Neutrophil (primary cell): Measurements from ENCODE around the gene MON1B.

Experiments
- H3K27ac ChIP-seq: fragments of 200-600 bp; sonication (generic); 2 replicates; pipeline ENCODE4 v1.5.1; 2016; ENCODE audit warnings: mild to moderate bottlenecking, moderate library complexity
- H3K27me3 ChIP-seq: fragments of 200-600 bp; sonication (generic); 2 replicates; pipeline ENCODE4 v1.6.0; 2016; ENCODE audit warnings: mild to moderate bottlenecking
- H3K36me3 ChIP-seq: fragments of 200-600 bp; sonication (generic); 2 replicates; pipeline ENCODE4 v1.5.1; 2017
- H3K4me1 ChIP-seq, 2 experiments: fragments of 200-600 bp in 1 of 2; sonication (generic) in 1 of 2; 1 replicate in 1 of 2; 2 replicates in 1 of 2; pipeline versions ENCODE4 v1.5.1 to v1.6.1; 2013 to 2016; ENCODE audit warnings: low read depth in 1 of 2, low read length in 1 of 2, mild to moderate bottlenecking in 1 of 2, moderate library complexity in 1 of 2; ENCODE audit not compliant: control insufficient read depth in 1 of 2, insufficient read depth in 1 of 2
- H3K4me3 ChIP-seq, 2 experiments: fragments of 200-600 bp in 1 of 2; sonication (generic) in 1 of 2; 1 replicate in 1 of 2; 2 replicates in 1 of 2; pipeline ENCODE4 v1.5.1; 2013 to 2016; ENCODE audit warnings: low read depth in 1 of 2, low read length in 1 of 2, mild to moderate bottlenecking in 1 of 2, moderate library complexity in 1 of 2
- H3K9me3 ChIP-seq: fragments of 200-600 bp; sonication (generic); 2 replicates; pipeline ENCODE4 v1.5.1; 2016
- TF ChIP-seq, protein P1 (sequence below): fragments of 200-600 bp; sonication (generic); IDR thresholded peaks from 2 replicates; pipeline ENCODE4 v1.5.1; 2016; ENCODE audit warnings: antibody characterized with exemption

Gene MON1B

DNA sequence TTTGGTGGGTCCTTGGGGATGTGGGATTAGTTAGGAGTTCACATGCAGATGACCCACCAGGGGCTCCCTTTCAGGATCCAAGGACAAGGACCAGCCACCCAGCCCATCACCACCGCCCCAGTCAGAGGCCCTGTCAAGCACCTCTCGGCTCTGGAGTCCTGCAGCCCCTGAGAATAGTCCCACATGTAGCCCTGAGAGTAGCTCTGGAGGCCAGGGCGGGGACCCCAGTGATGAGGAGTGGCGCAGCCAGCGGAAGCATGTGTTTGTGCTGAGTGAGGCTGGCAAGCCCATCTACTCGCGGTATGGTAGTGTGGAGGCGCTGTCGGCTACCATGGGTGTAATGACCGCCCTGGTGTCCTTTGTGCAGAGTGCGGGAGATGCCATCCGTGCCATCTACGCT, 2.4 kb downstream of the MON1B start:
- no peak overlapping the region for H3K4me3 ChIP-seq
- TF ChIP-seq, protein P1, sequence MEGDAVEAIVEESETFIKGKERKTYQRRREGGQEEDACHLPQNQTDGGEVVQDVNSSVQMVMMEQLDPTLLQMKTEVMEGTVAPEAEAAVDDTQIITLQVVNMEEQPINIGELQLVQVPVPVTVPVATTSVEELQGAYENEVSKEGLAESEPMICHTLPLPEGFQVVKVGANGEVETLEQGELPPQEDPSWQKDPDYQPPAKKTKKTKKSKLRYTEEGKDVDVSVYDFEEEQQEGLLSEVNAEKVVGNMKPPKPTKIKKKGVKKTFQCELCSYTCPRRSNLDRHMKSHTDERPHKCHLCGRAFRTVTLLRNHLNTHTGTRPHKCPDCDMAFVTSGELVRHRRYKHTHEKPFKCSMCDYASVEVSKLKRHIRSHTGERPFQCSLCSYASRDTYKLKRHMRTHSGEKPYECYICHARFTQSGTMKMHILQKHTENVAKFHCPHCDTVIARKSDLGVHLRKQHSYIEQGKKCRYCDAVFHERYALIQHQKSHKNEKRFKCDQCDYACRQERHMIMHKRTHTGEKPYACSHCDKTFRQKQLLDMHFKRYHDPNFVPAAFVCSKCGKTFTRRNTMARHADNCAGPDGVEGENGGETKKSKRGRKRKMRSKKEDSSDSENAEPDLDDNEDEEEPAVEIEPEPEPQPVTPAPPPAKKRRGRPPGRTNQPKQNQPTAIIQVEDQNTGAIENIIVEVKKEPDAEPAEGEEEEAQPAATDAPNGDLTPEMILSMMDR: no peak

DNA sequence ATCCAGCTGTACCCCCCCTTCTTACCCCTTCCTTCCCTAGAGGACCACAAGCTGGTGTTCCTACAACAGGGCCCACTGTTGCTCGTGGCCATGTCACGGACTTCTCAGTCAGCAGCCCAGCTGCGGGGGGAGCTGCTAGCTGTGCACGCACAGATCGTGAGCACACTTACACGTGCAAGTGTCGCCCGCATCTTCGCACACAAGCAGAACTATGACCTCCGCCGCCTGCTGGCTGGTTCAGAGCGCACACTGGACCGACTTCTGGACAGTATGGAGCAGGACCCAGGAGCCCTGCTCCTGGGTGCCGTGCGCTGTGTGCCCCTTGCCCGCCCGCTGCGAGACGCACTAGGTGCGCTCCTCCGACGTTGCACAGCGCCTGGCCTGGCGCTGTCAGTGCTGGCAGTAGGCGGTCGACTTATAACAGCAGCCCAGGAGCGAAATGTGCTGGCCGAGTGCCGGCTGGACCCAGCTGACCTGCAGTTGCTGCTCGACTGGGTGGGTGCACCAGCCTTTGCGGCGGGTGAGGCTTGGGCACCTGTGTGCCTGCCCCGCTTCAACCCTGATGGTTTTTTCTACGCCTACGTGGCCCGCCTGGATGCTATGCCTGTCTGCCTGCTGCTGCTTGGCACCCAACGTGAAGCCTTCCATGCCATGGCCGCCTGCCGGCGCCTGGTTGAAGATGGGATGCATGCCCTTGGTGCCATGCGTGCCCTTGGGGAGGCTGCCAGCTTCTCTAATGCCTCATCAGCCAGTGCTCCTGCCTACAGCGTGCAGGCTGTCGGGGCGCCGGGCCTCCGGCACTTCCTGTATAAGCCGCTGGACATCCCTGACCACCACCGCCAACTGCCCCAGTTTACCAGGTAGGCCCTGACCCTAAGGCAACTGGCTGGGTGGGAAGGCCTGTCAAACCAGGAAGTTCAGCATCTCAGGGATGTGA, 3.6 kb downstream of the MON1B start:
- H3K27me3 ChIP-seq: peaks cover under 1% of the 10 kb centered on the region
- H3K27ac ChIP-seq: no peak overlapping the region
- TF ChIP-seq, protein P1: no peak
- no peak overlapping the region for H3K4me3 ChIP-seq
- peaks cover 75% of the 10 kb centered on the region for H3K36me3 ChIP-seq
- H3K9me3 ChIP-seq: no peaks in the 10 kb centered on the region
- peaks cover 21 to 23% of the 10 kb centered on the region in 2 experiments for H3K4me1 ChIP-seq

More for the DNA sequence above, 2.4 kb downstream of the MON1B start:
- Histone ChIP-seq H3K27me3 (peaks cover 12% of the 10 kb centered on the region), H3K36me3 (peaks cover 63% of the 10 kb centered on the region), H3K9me3 (no peaks in the 10 kb centered on the region), H3K27ac (no peak overlapping the region), H3K4me1 (peaks cover 21 to 23% of the 10 kb centered on the region in 2 experiments)

DNA sequence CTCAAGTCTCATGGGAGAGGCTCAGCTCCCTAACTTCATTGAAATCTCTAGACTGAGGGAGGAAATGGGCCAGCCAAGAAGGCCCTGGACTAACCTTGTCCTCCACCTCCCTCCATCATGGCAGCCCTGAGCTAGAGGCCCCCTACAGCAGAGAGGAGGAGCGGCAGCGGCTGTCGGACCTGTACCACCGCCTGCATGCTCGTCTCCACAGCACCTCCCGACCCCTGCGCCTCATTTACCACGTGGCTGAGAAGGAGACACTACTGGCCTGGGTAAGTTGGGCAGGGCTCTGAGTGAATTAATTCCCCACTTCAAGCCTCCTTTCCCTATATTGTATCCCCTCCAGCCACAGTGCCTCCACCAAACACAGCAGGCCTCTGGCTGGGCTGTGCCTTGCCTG, 4.4 kb downstream of the MON1B start:
- H3K9me3 ChIP-seq: no peaks in the 10 kb centered on the region
- no peak overlapping the region for H3K4me3 ChIP-seq
- TF ChIP-seq, protein P1: no peak
- peaks cover 83% of the 10 kb centered on the region for H3K36me3 ChIP-seq
- no peaks in the 10 kb centered on the region for H3K27me3 ChIP-seq
- H3K4me1 ChIP-seq: peaks cover 15 to 17% of the 10 kb centered on the region in 2 experiments
- no peak overlapping the region for H3K27ac ChIP-seq

DNA sequence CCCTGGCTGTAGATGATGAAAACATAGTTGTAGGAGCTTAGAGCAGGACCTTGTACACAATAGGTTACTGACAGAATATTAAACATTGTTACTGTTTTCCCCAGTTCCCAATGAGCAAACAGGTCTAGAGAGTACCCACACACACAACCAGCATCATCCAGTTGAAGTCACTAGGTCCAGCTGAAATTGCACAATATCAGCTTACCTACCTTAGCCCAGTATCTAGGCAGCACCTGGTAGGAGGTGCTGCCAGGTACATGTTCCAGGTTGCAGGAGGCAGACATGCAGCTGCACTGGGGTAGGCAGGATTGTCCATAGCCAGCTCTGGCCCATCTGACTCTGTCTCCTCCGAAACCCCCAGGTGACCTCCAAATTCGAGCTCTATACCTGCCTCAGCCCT, 6.8 kb downstream of the MON1B start:
- peaks cover 87% of the 10 kb centered on the region for H3K36me3 ChIP-seq
- H3K9me3 ChIP-seq: no peaks in the 10 kb centered on the region
- H3K27ac ChIP-seq: no peak overlapping the region
- H3K4me3 ChIP-seq: no peak overlapping the region
- peaks cover 0 to 2% of the 10 kb centered on the region in 2 experiments for H3K4me1 ChIP-seq
- TF ChIP-seq, protein P1: no peak
- no peaks in the 10 kb centered on the region for H3K27me3 ChIP-seq

DNA sequence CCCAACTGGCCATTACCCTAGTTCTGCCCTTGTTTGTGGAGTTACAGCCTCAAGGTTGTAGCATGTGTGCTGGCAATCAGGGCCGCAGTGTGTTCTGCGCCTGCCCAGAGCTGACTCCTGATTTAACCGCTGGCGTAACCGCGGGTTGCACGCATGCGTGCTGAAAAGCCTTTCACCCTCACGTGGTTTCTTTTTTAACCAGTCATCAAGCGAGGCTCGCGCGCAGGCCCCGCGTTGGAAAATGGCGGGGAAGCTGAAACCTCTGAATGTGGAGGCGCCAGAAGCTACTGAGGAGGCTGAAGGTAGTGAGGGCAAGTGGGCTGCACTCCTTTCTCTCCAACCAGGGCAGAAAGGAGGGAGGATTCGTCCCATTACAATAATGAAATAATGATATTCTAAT, 8.2 kb downstream of the MON1B start, which contains the start of gene SYCE1L:
Gene SYCE1L (plus strand): TSS at position 198 of the 400 bp plus-strand sequence. CDS start 44 bp downstream, at position 242.
- no peaks in the 10 kb centered on the region for H3K9me3 ChIP-seq
- H3K27me3 ChIP-seq: no peaks in the 10 kb centered on the region
- TF ChIP-seq, protein P1: no peak
- H3K4me1 ChIP-seq: no peaks in the 10 kb centered on the region
- H3K36me3 ChIP-seq: peaks cover 81% of the 10 kb centered on the region
- H3K27ac ChIP-seq: no peak within 1 kb of the TSS
- no peak within 1 kb of the TSS for H3K4me3 ChIP-seq
